ENCODE measurements around the gene SMIM27. TPM values are rescaled to one million over a fixed set of nuclear protein-coding genes. Genes with fewer than 3 reads are reported as not detected.

The SMIM27 gene
- total and polyA plus RNA-seq, 2 of the 13 experiments (the other 11 are each of a cell fraction or from before 2014, with no cell fraction given), result 17.9 to 19.0 TPM

GRCh38 chr9:32524892-32525708 lies 27.0 kb upstream of the SMIM27 start (continued):
- TF ChIP-seq ARID5B (CRISPR knock-in tag; IDR thresholded peaks at IDR 0.05) (no peak), NKX3-1 (CRISPR knock-in tag; IDR thresholded peaks at IDR 0.05) (no peak), ELK4 (CRISPR knock-in tag; IDR thresholded peaks at IDR 0.05; ENCODE audit: borderline replicate concordance) (no peak), ZFP1 (CRISPR knock-in tag; IDR thresholded peaks at IDR 0.05) (no peak), TCF7L2 (IDR thresholded peaks at IDR 0.05; ENCODE audit: low read depth, low read length) (no peak), ZNF784 (CRISPR knock-in tag; IDR thresholded peaks at IDR 0.05; ENCODE audit: borderline replicate concordance) (0 out of 2 replicates have a peak, but pooled peaks have one; percentile 4), NCOA5 (CRISPR knock-in tag; IDR thresholded peaks at IDR 0.05) (no peak), SNAPC4 (CRISPR knock-in tag; IDR thresholded peaks at IDR 0.05) (0 out of 2 replicates have a peak, but pooled peaks have one; percentile 47), HOXA5 (CRISPR knock-in tag; IDR thresholded peaks at IDR 0.05) (0 out of 2 replicates have a peak, but pooled peaks have one; percentile 6), ZNF644 (CRISPR knock-in tag; IDR thresholded peaks at IDR 0.05; ENCODE audit: low read depth) (no peak), REL (CRISPR knock-in tag; conservative IDR thresholded peaks at IDR 0.05) (no peak), NFIC (IDR thresholded peaks at IDR 0.05; ENCODE audit: low read length) (no peak), TEAD3 (CRISPR knock-in tag; optimal IDR thresholded peaks at IDR 0.05; ENCODE audit: borderline replicate concordance) (peak; percentile 2), TFDP1 (CRISPR knock-in tag; IDR thresholded peaks at IDR 0.05; ENCODE audit: borderline replicate concordance) (no peak), ZBTB7A (CRISPR knock-in tag; IDR thresholded peaks at IDR 0.05) (no peak), ZNF775 (CRISPR knock-in tag; IDR thresholded peaks at IDR 0.05; ENCODE audit: borderline replicate concordance) (no peak), ZNF143 (CRISPR knock-in tag; IDR thresholded peaks at IDR 0.05) (peak; percentile 78)

All from HepG2 (cell line).